Neural progenitor cell (in vitro differentiated cells): Measurements from ENCODE around the gene RNGTT. TPM values are rescaled to one million over a fixed set of nuclear protein-coding genes. Genes with fewer than 3 reads are reported as not detected.

Experiments
- DNase-seq: peaks from one replicate; pipeline ENCODE4 v3.0.0-alpha.2; 2016; ENCODE audit warnings: low spot score
- H2AFZ ChIP-seq: fragments of 200-600 bp; sonication (generic); replicated peaks from 2 replicates; pipeline ENCODE4 v1.6.1; 2016; ENCODE audit warnings: antibody characterized with exemption
- H3F3A ChIP-seq: fragments of 200-600 bp; sonication (generic); 2 replicates; pipeline ENCODE4 v1.6.1; 2016; ENCODE audit warnings: antibody characterized with exemption, low read depth
- H3K27ac ChIP-seq: fragments of 200-600 bp; sonication (generic); 2 replicates; pipeline ENCODE4 v1.5.1; 2016; ENCODE audit warnings: mild to moderate bottlenecking
- H3K27me3 ChIP-seq: fragments of 200-600 bp; sonication (generic); 2 replicates; pipeline ENCODE4 v1.6.1; 2016; ENCODE audit warnings: mild to moderate bottlenecking, moderate library complexity
- H3K36me3 ChIP-seq: fragments of 200-600 bp; sonication (generic); 2 replicates; pipeline ENCODE4 v1.5.1; 2016
- H3K4me1 ChIP-seq: fragments of 200-600 bp; sonication (generic); 2 replicates; pipeline ENCODE4 v1.6.1; 2016; ENCODE audit warnings: mixed run types
- H3K4me2 ChIP-seq: fragments of 200-600 bp; sonication (generic); 2 replicates; pipeline ENCODE4 v1.6.1; 2016
- H3K4me3 ChIP-seq: fragments of 200-600 bp; sonication (generic); 2 replicates; pipeline ENCODE4 v1.5.1; 2016
- H3K79me2 ChIP-seq: fragments of 200-600 bp; sonication (generic); 2 replicates; pipeline ENCODE4 v1.6.1; 2016; ENCODE audit warnings: low read depth
- H3K9ac ChIP-seq: fragments of 200-600 bp; sonication (generic); 2 replicates; pipeline ENCODE4 v1.6.1; 2016
- H3K9me3 ChIP-seq: fragments of 200-600 bp; sonication (generic); 2 replicates; pipeline ENCODE4 v1.5.1; 2016; ENCODE audit warnings: low read depth
- H4K20me1 ChIP-seq: fragments of 200-600 bp; sonication (generic); 2 replicates; pipeline ENCODE4 v1.6.1; 2016; ENCODE audit warnings: low read depth
- H3K27ac Mint-ChIP-seq: 3 replicates; pipeline ENCODE4 v1.8.0; 2021; ENCODE audit warnings: mixed read lengths
- H3K27me3 Mint-ChIP-seq: 2 replicates; pipeline ENCODE4 v1.8.0; 2022; ENCODE audit warnings: low read depth, mild to moderate bottlenecking, inconsistent platforms, moderate library complexity, mixed read lengths; ENCODE audit not compliant: insufficient read depth
- H3K36me3 Mint-ChIP-seq: 3 replicates; pipeline ENCODE4 v1.8.0; 2021; ENCODE audit warnings: mixed read lengths
- H3K4me1 Mint-ChIP-seq: 3 replicates; pipeline ENCODE4 v1.8.0; 2021; ENCODE audit warnings: mixed read lengths
- H3K4me3 Mint-ChIP-seq: 3 replicates; pipeline ENCODE4 v1.8.0; 2021; ENCODE audit warnings: mild to moderate bottlenecking, moderate library complexity, mixed read lengths
- H3K9me3 Mint-ChIP-seq: 3 replicates; pipeline ENCODE4 v1.8.0; 2020; ENCODE audit warnings: mixed read lengths
- CTCF ChIP-seq: fragments of 200-600 bp; sonication (generic); IDR thresholded peaks from 2 replicates; pipeline ENCODE4 v1.5.1; 2017; ENCODE audit warnings: antibody characterized with exemption, mild to moderate bottlenecking
- EZH2 ChIP-seq: fragments of 200-600 bp; sonication (generic); IDR thresholded peaks from 2 replicates; pipeline ENCODE4 v1.6.1; 2017; ENCODE audit warnings: antibody characterized with exemption, mild to moderate bottlenecking, moderate library complexity
- EZH2phosphoT487 ChIP-seq: fragments of 200-600 bp; sonication (generic); IDR thresholded peaks from 2 replicates; pipeline ENCODE4 v1.6.1; 2017; ENCODE audit warnings: antibody characterized with exemption
- total RNA-seq: library from RNA; depleted of rRNA; stranded (reverse); fragments of >200 nt; gene quantifications from 2 replicates; pipeline ENCODE4 v1.2.3, GENCODE V29; 2015; ENCODE audit warnings: low replicate concordance

The RNGTT gene
- total RNA-seq, 1 donor from 2014 or later = 71.7 TPM

- Mint-ChIP-seq H3K9me3 (peaks cover 4% of the 10 kb centered on the region), H3K4me3 (no peak overlapping the region), H3K27me3 (no peaks in the 10 kb centered on the region), H3K27ac (no peak overlapping the region), H3K4me1 (no peaks in the 10 kb centered on the region), H3K36me3 (peaks cover 5% of the 10 kb centered on the region)
- Histone ChIP-seq H3K4me2 (no peak overlapping the region), H3F3A (no peaks in the 10 kb centered on the region), H3K27me3 (no peaks in the 10 kb centered on the region), H3K4me3 (no peak overlapping the region), H2AFZ (no peak overlapping the region), H3K9ac (no peak overlapping the region), H3K79me2 (peaks cover 4% of the 10 kb centered on the region), H3K9me3 (no peaks in the 10 kb centered on the region), H4K20me1 (no peaks in the 10 kb centered on the region), H3K27ac (no peak overlapping the region), H3K4me1 (no peaks in the 10 kb centered on the region), H3K36me3 (no peaks in the 10 kb centered on the region)
- no peak for DNase-seq
- TF ChIP-seq EZH2phosphoT487 = no peak
- no peak for TF ChIP-seq CTCF
- no peak for TF ChIP-seq EZH2
Observed at GRCh38 chr6:88823998-88824397, 139.4 kb downstream of the RNGTT start.

DNA sequence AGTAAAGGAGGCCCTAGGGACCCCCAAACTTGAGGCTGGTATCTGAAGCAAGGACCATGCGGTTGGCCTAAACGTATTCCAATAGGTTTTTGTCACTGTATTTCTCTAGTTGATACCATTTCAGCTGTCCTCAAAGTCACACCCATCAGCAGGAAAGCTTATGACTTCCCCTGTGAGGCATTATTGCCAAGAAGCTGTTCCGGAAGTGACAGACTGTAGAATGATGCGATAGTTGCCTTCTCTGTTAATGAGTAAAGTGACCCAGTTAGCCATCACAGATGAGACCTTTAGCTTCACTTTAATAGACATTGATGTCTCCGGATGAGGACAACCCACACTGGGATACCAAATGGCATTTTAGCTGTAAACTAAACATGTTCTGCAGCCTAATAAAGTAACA, 147.9 kb downstream of the RNGTT start:
- Histone ChIP-seq H3F3A (no peaks in the 10 kb centered on the region), H3K4me3 (no peak overlapping the region), H3K36me3 (no peaks in the 10 kb centered on the region), H4K20me1 (no peaks in the 10 kb centered on the region), H3K79me2 (peaks cover 10% of the 10 kb centered on the region), H2AFZ (no peak overlapping the region), H3K27ac (no peak overlapping the region), H3K4me2 (no peak overlapping the region), H3K27me3 (no peaks in the 10 kb centered on the region), H3K9ac (no peak overlapping the region), H3K9me3 (no peaks in the 10 kb centered on the region), H3K4me1 (no peaks in the 10 kb centered on the region)
- Mint-ChIP-seq H3K4me1 (peaks cover 6% of the 10 kb centered on the region), H3K4me3 (no peak overlapping the region), H3K27ac (no peak overlapping the region), H3K36me3 (peaks cover 4% of the 10 kb centered on the region), H3K9me3 (no peaks in the 10 kb centered on the region), H3K27me3 (no peaks in the 10 kb centered on the region)
- no peak for TF ChIP-seq EZH2phosphoT487
- no peak for TF ChIP-seq EZH2
- TF ChIP-seq CTCF = no peak
- no peak for DNase-seq

DNA sequence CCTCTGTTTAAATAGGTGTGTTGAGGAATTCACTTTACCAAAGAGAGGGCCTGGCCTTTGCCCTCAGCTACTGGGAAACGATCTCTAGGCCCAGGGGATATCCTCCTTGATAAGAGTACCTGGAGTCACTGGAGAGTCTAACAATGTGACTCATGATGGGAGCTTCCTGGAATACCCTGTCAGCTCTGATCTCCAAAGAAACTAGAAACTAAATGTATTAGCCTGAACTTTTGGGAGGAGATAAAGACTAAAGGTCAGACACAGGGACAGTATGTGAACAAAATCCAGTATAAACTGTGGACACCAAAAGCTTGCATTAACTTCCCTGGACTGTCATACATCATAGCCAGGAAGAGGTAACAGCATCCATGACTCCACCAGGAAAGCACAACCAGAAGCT, 148.5 kb downstream of the RNGTT start:
- Histone ChIP-seq H3K9me3 (no peaks in the 10 kb centered on the region), H3K4me1 (no peaks in the 10 kb centered on the region), H3F3A (no peaks in the 10 kb centered on the region), H4K20me1 (no peaks in the 10 kb centered on the region), H2AFZ (no peak overlapping the region), H3K36me3 (no peaks in the 10 kb centered on the region), H3K4me2 (no peak overlapping the region), H3K27ac (no peak overlapping the region), H3K9ac (no peak overlapping the region), H3K4me3 (no peak overlapping the region), H3K79me2 (peaks cover 9% of the 10 kb centered on the region), H3K27me3 (no peaks in the 10 kb centered on the region)
- TF ChIP-seq EZH2phosphoT487 = no peak
- TF ChIP-seq EZH2 = no peak
- TF ChIP-seq CTCF = no peak
- DNase-seq = no peak
- Mint-ChIP-seq H3K36me3 (peaks cover 4% of the 10 kb centered on the region), H3K27ac (no peak overlapping the region), H3K4me1 (peaks cover 6% of the 10 kb centered on the region), H3K27me3 (no peaks in the 10 kb centered on the region), H3K9me3 (no peaks in the 10 kb centered on the region), H3K4me3 (no peak overlapping the region)
